ENCODE results near the gene SCYL3. TPM values are rescaled to one million over a fixed set of nuclear protein-coding genes. Genes with fewer than 3 reads are reported as not detected.
"Not testable (repeated sequence)": the region's sequence is repeated elsewhere in the genome, so short reads cannot be mapped to it uniquely, and the experiment has no call there.

SCYL3 gene
- total RNA-seq, 4 donors from 2014 or later: 17.2 to 24.0 (median 17.7) TPM

- 72 to 75% methylated on average over 3 of the region's 3 CpGs for WGBS, 2 donors
- intact Hi-C loops (cut with DNase I; ENCODE audit: low total_unique reads): no loop called here
- H3K4me3 ChIP-seq (ENCODE audit: low read depth, poor library complexity, severe bottlenecking): no peak overlapping the region
- no peak for TF ChIP-seq CTCF (IDR thresholded peaks at IDR 0.05)
- no peak for TF ChIP-seq POLR2A (IDR thresholded peaks at IDR 0.05)
- no peak for DNase-seq (ENCODE audit: low spot score in 2 of 2)
Observed at GRCh38 chr1:169873582-169874199, 20.0 kb downstream of the SCYL3 start.

GRCh38 chr1:169872906-169873305 lies 20.8 kb downstream of the SCYL3 start:
- intact Hi-C loops (cut with DNase I; ENCODE audit: low total_unique reads): no loop called here
- no peak for TF ChIP-seq CTCF (IDR thresholded peaks at IDR 0.05)
- no peak for TF ChIP-seq POLR2A (IDR thresholded peaks at IDR 0.05)
- H3K4me3 ChIP-seq (ENCODE audit: low read depth, poor library complexity, severe bottlenecking): no peak overlapping the region
- no peak for DNase-seq (ENCODE audit: low spot score in 2 of 2)

- H3K4me3 ChIP-seq (ENCODE audit: low read depth, poor library complexity, severe bottlenecking); DNase-seq (ENCODE audit: low spot score in 2 of 2); intact Hi-C loops (cut with DNase I; ENCODE audit: low total_unique reads): not testable (repeated sequence)
- WGBS, 2 donors: 91 to 92% methylated on average over 3 of the region's 3 CpGs
Observed at GRCh38 chr1:169871988-169872387, 21.7 kb downstream of the SCYL3 start.

DNA sequence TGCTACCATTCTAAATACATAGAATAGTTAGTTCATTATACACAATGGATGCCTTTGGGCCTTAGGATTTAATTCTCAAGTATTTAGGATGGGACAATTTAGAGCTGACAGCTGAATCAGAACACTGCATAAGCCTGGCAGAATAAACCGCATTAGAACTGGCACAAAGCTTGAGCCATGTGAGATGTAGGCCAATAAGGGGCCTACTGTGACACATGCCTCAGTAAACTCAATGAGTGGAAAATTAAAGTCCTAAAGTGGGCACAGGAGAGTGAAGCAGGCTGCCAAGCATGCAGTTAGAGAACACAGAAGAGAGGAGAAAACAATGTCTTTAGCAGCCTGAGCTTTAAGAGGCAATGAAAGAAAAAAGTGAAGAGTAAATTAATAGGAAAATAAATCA lies 24.3 kb downstream of the SCYL3 start:
- 77 to 94% methylated on average over 1 of the region's 1 CpG for WGBS, 2 donors
- intact Hi-C loops (cut with DNase I; ENCODE audit: low total_unique reads): no loop called here

DNA sequence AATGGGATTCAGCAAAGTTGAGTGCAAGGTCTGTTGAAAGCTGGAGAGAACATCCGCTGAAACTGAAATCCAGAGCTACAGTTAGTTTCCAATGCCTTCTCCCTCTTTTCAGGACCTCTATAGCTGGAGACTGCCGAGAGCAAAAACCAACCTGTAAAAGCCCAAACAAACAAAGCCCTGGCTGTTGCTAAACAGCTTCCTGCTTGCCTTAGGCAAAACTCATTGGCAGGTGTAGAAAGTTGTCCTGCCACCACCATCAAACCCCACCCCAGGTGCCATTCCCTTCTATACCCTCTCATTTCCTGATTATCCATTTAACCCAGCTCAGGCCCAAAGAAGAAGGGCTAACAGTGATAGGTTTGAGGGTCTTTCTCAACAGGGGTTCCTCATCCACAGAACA lies 24.7 kb downstream of the SCYL3 start:
- WGBS, 2 donors: 62 to 70% methylated on average over 2 of the region's 2 CpGs
- DNase-seq (ENCODE audit: low spot score in 2 of 2): no peak
- no peak for TF ChIP-seq POLR2A (IDR thresholded peaks at IDR 0.05)
- TF ChIP-seq CTCF (IDR thresholded peaks at IDR 0.05): no peak
- intact Hi-C loops (cut with DNase I; ENCODE audit: low total_unique reads): no loop called here
- no peak overlapping the region for H3K4me3 ChIP-seq (ENCODE audit: low read depth, poor library complexity, severe bottlenecking)

More for the DNA sequence above, 24.3 kb downstream of the SCYL3 start:
- H3K4me3 ChIP-seq (ENCODE audit: low read depth, poor library complexity, severe bottlenecking): no peak overlapping the region
- no peak for DNase-seq (ENCODE audit: low spot score in 2 of 2)
- TF ChIP-seq POLR2A (IDR thresholded peaks at IDR 0.05): no peak
- TF ChIP-seq CTCF (IDR thresholded peaks at IDR 0.05): no peak

DNA sequence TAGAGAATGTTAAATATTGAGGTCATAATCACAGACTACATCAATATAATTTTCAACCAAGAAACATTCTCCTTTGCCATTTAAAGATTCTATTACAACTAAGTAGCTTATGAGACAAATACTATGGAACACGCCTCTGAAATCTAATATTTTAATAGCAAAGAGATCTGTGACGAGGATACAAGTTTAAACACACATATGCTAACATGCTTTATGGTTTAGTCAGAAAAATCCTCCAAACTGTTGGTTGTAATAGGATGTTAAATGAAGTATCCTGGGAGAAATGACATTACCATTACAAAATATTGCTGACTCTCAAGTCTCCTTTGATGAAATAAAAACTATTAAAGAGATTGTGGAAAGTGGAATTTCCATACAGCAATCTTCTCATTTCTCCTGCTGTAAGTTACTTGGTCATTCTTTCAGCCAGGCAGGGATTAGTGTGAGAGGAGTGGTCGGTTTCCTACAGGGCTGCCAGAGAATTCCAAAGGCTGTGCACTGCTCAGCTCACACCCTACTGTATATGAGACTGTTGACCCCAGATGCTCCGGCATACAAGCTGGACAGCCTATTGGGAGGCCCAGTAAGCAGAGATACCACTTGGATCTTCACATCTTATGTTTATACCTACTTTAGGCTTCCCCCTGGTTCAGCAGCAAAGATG lies 26.6 kb downstream of the SCYL3 start:
- DNase-seq (ENCODE audit: low spot score in 2 of 2): no peak
- intact Hi-C loops (cut with DNase I; ENCODE audit: low total_unique reads): no loop called here
- TF ChIP-seq CTCF (IDR thresholded peaks at IDR 0.05): no peak
- TF ChIP-seq POLR2A (IDR thresholded peaks at IDR 0.05): no peak
- WGBS, 2 donors: 90 to 94% methylated on average over 4 of the region's 4 CpGs
- no peak overlapping the region for H3K4me3 ChIP-seq (ENCODE audit: low read depth, poor library complexity, severe bottlenecking)

All from lower leg skin (tissue), 4 donors.